Stimulated activated naive B cell treated with anti-CD40 and anti-IgM and Interleukin-4, amounts not matched to agents 10 μg/mL and 1 μg/mL and 100 μg/mL, for 72 hours (primary cell): ENCODE measurements around the gene GPC6.

ENCODE experiments used
- ATAC-seq, 2 donors: fragments of 150-1000 bp; cut with Tn5 transposase; replicated peaks; 2 replicates each; pipeline ENCODE4 v1.10.0; 2021; ENCODE audit warnings: moderate library complexity in 1 of 2
- DNase-seq: peaks from one replicate; pipeline ENCODE4 v3.0.0; 2021
- H3K27ac Mint-ChIP-seq: one replicate; pipeline ENCODE4 v1.8.0; 2022; ENCODE audit warnings: mild to moderate bottlenecking, mixed read lengths
- H3K27me3 Mint-ChIP-seq, 2 donors: one replicate each; pipeline ENCODE4 v1.8.0; 2022; ENCODE audit warnings: mixed read lengths in 2 of 2
- H3K36me3 Mint-ChIP-seq, 2 donors: one replicate each; pipeline ENCODE4 v1.8.0; 2022; ENCODE audit warnings: mixed read lengths in 2 of 2, mild to moderate bottlenecking in 1 of 2
- H3K4me1 Mint-ChIP-seq, 2 donors: one replicate each; pipeline ENCODE4 v1.8.0; 2022; ENCODE audit warnings: mixed read lengths in 2 of 2, mild to moderate bottlenecking in 1 of 2
- H3K4me3 Mint-ChIP-seq, 2 donors: one replicate each; pipeline ENCODE4 v1.8.0; 2022; ENCODE audit warnings: mild to moderate bottlenecking in 2 of 2, mixed read lengths in 2 of 2, moderate library complexity in 1 of 2
- H3K9me3 Mint-ChIP-seq, 2 donors: one replicate each; pipeline ENCODE4 v1.8.0; 2022; ENCODE audit warnings: mixed read lengths in 2 of 2, mild to moderate bottlenecking in 1 of 2

GPC6 gene

DNA sequence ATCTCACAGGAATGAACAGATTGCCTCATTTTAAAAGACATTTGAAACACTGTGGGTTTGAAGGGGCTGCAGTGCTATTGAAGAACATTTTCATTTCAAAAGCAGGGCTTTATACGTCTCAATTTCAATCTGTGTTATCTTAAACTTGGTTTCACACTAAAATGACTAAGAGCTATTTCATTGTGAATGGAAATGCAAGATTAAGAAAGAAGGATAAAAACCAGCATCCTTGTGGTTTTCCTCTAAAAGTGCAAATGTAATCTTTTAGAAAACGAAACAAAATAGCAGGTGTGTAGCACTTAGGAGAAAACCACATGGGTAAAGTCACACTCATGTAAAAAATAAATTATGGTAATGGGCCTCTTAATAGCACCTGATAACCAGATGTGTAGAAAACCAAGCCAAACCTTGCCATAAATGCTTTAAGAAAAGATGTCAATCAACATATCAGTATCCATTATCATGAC, 397.7 kb downstream of the GPC6 start:
- Mint-ChIP-seq H3K27ac (no peak overlapping the region), H3K36me3 (no peaks in the 10 kb centered on the region), H3K4me1 (no peaks in the 10 kb centered on the region), H3K4me3 (no peak overlapping the region), H3K27me3 (no peaks in the 10 kb centered on the region), H3K9me3 (peaks cover 0 to 2% of the 10 kb centered on the region in 2 donors)
- ATAC-seq = no peak
- DNase-seq = no peak

DNA sequence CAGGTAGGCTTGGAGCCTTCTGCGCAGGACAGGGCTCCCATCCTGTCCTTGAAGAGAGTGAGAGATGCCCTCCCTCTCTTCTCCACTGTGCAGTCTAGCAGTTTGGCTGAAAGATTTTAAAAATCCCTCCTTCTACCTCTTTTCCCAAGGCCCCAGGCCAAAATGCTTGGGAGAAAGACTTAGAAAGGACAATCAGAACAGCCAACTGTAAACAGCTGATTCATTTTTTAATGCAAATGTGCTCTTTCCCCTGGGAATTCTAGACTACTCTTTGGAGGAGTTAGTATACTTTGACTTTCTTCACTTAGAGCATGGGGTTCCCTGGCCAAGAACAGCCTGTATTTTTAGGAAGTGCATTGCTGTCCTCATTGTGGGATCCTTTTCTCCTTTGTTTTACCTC, 398.9 kb downstream of the GPC6 start:
- DNase-seq (no peak), ATAC-seq (no peak)
- no peaks in the 10 kb centered on the region for H3K27me3 Mint-ChIP-seq
- H3K9me3 Mint-ChIP-seq = peaks cover 0 to 2% of the 10 kb centered on the region in 2 donors
- H3K27ac Mint-ChIP-seq = no peak overlapping the region
- H3K4me1 Mint-ChIP-seq = no peaks in the 10 kb centered on the region
- no peaks in the 10 kb centered on the region for H3K36me3 Mint-ChIP-seq
- no peak overlapping the region for H3K4me3 Mint-ChIP-seq

DNA sequence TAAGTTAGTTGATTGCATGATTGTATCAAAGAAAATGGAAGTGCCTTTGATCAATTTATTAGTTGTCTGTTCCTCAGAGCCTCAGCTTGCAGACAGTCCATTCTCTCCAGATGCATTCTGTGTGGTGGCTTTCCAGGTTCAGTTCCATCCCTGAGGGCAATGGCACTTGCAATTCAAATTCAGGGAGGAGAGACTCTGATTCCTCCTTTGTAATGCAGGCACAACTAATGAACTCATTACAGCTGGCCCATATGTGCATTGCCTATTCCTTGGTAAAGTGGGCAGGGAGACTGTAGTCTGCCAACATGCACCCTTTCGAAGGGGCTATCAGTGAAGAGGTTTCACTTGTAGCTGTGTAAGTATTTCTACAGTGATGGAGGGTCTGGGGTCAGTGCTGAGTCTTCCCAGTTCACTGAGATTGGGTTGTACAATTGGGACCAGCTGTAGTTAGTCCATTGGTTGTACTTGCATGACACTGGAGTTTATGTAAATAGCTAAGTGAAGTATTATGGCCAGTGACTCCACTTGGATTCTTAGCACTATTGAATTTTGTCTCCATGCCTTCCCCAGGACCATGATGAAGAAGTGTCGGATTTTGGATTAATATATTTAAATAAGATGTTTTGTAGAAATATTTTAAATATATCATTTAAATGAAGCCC, 401.7 kb downstream of the GPC6 start:
- ATAC-seq = no peak
- DNase-seq = no peak
- Mint-ChIP-seq H3K27me3 (no peaks in the 10 kb centered on the region), H3K36me3 (no peaks in the 10 kb centered on the region), H3K9me3 (peaks cover 3 to 6% of the 10 kb centered on the region in 2 donors), H3K4me1 (no peaks in the 10 kb centered on the region), H3K27ac (no peak overlapping the region), H3K4me3 (no peak overlapping the region)

DNA sequence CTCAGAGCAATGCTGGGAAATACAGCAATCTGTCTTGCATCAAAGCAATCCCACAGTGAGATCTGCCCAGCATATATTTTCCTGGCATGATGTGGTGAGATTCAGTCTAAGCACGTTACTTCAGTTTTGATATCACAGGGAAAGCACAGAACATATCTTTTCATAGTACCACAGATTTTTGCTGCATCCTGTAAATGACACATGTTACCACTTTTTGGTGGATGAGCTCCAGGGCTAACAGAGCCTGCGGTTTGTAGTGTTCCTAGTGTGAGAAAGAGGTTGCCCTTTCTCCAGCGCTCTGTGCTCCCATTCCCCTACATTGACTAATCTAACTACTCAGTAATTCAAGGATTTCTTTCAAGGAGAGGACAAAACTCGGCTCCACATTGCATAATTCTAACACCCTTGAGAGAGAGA, 409.0 kb downstream of the GPC6 start:
- H3K4me1 Mint-ChIP-seq = no peaks in the 10 kb centered on the region
- no peak overlapping the region for H3K4me3 Mint-ChIP-seq
- ATAC-seq (no peak), DNase-seq (no peak)
- H3K27ac Mint-ChIP-seq = no peak overlapping the region
- no peaks in the 10 kb centered on the region for H3K27me3 Mint-ChIP-seq
- H3K9me3 Mint-ChIP-seq = peaks cover 1 to 6% of the 10 kb centered on the region in 2 donors
- no peaks in the 10 kb centered on the region for H3K36me3 Mint-ChIP-seq

DNA sequence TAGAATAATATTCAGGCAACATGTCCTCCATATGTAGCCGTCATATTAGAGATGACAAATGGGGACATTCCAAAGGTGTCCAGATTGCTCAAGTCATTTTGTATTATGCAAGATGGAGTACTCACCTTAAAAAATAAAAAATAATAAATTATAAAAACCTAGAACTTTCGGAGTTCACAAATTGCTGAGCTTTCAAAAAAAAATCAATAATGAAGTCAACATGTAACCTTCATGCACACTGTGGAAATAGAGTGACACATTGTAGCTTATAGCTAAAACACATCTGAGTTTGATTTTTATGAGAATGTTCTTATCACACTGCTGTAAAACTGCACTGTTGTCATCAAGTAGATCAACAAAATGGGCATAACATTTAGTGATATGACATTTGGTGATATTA, 411.2 kb downstream of the GPC6 start:
- ATAC-seq (no peak), DNase-seq (no peak)
- no peaks in the 10 kb centered on the region for H3K36me3 Mint-ChIP-seq
- no peaks in the 10 kb centered on the region for H3K4me1 Mint-ChIP-seq
- H3K9me3 Mint-ChIP-seq = no peaks in the 10 kb centered on the region
- no peak overlapping the region for H3K4me3 Mint-ChIP-seq
- H3K27me3 Mint-ChIP-seq = no peaks in the 10 kb centered on the region
- H3K27ac Mint-ChIP-seq = no peak overlapping the region

DNA sequence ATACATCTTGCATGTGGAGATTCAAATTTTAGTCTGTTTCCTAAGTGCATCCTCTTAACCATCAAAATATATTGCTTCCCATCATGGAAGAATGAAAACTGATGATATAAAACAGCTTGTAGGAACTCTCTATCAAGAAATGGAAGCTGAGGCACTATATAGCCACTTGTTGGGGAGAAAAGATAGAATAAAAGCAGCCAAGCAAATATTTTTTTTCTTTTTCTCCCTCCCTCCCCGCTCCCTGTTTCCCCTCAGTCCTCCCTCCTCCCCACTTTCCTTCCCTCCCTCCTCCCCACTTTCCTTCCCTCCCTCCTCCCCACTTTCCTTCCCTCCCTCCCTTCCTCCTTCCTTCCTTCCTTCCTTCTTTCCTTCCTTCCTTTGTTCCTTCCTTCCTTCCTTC, 413.8 kb downstream of the GPC6 start:
- H3K36me3 Mint-ChIP-seq = no peaks in the 10 kb centered on the region
- ATAC-seq = no peak
- H3K27ac Mint-ChIP-seq = no peak overlapping the region
- H3K4me3 Mint-ChIP-seq = no peak overlapping the region
- no peak for DNase-seq
- H3K9me3 Mint-ChIP-seq = no peaks in the 10 kb centered on the region
- no peaks in the 10 kb centered on the region for H3K27me3 Mint-ChIP-seq
- no peaks in the 10 kb centered on the region for H3K4me1 Mint-ChIP-seq

DNA sequence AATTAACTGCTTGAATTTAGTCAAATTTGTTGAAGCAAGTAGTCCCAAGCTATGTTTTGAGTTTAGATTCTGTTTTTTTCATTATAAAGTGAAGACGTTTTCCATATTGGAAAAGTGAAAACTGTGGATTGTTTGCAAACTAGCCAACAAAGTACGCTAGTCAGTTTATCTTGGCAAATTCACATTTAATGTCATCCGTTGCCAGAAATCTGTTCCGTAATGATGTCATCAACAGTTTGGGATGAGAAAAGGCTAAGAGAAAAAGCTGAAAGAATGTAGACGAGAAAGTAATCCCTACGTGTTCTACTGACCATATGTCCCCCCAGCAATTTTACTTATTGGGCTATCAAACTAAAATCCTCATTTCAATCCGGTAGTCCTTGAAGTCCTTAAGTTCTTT, 419.6 kb downstream of the GPC6 start:
- no peak overlapping the region for H3K4me3 Mint-ChIP-seq
- ATAC-seq (no peak), DNase-seq (no peak)
- H3K4me1 Mint-ChIP-seq = no peaks in the 10 kb centered on the region
- H3K36me3 Mint-ChIP-seq = no peaks in the 10 kb centered on the region
- H3K27ac Mint-ChIP-seq = no peak overlapping the region
- no peaks in the 10 kb centered on the region for H3K9me3 Mint-ChIP-seq
- H3K27me3 Mint-ChIP-seq = no peaks in the 10 kb centered on the region

DNA sequence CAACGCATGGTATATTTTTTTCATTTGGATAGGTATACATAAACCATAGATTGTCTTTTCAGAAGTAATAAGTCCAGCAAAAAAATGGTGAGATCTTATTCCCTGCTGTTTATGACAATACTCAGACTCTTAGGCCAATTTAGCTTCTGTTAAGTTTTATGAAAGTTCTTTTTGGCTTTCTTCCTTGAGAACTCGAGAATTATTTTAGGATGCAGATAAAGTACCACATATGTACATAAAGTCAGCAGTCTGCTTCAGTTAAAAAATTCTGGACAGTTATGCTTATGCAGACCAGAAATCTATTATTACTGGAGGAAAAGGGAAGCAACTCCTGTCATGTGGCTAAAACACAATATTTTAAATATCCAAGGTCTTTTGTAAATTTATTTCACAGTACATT, 422.9 kb downstream of the GPC6 start:
- no peak overlapping the region for H3K4me3 Mint-ChIP-seq
- DNase-seq (no peak), ATAC-seq (no peak)
- no peaks in the 10 kb centered on the region for H3K9me3 Mint-ChIP-seq
- H3K36me3 Mint-ChIP-seq = no peaks in the 10 kb centered on the region
- H3K27me3 Mint-ChIP-seq = no peaks in the 10 kb centered on the region
- no peak overlapping the region for H3K27ac Mint-ChIP-seq
- H3K4me1 Mint-ChIP-seq = no peaks in the 10 kb centered on the region

DNA sequence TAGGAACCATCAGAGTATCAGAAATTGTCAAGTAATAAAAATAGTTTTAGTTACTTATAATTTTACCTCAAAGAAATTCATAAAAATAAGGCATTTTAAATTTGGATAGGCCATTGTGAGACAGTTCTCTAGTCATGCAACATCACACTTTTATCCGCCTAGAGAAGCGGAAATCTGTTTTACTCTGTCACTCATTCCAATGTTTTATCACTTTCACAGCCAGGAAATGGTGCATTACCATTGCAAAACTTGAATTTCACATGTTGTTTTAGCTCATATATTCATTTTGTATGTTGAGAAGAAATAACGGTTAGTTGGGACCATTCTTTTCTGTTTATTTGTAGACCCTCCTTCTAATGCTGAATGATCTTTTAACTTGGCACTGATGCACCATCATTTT, 427.2 kb downstream of the GPC6 start:
- H3K36me3 Mint-ChIP-seq = no peaks in the 10 kb centered on the region
- H3K4me3 Mint-ChIP-seq = no peak overlapping the region
- H3K27ac Mint-ChIP-seq = no peak overlapping the region
- DNase-seq (no peak), ATAC-seq (no peak)
- no peaks in the 10 kb centered on the region for H3K9me3 Mint-ChIP-seq
- H3K27me3 Mint-ChIP-seq = no peaks in the 10 kb centered on the region
- no peaks in the 10 kb centered on the region for H3K4me1 Mint-ChIP-seq

DNA sequence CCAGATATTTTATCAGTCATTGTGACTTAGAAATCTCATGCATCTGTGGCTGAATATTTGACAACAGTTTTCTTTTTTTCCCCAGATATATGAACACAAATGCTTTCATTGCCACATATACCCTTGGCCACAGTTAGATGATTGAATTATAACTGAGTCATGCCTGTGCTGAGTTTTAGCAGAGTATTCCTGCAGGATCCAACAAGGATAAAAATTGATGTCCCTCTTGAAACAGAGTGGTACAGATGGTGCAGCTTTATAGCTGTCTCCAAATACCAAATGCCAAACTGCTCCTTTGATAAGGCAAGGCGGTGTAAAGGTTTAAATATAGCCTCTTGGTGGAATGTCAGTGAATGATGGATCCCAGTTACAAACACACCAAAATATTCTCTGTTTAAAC, 428.5 kb downstream of the GPC6 start:
- H3K4me1 Mint-ChIP-seq = no peaks in the 10 kb centered on the region
- no peaks in the 10 kb centered on the region for H3K27me3 Mint-ChIP-seq
- ATAC-seq (no peak), DNase-seq (no peak)
- no peaks in the 10 kb centered on the region for H3K36me3 Mint-ChIP-seq
- no peak overlapping the region for H3K27ac Mint-ChIP-seq
- no peaks in the 10 kb centered on the region for H3K9me3 Mint-ChIP-seq
- no peak overlapping the region for H3K4me3 Mint-ChIP-seq

DNA sequence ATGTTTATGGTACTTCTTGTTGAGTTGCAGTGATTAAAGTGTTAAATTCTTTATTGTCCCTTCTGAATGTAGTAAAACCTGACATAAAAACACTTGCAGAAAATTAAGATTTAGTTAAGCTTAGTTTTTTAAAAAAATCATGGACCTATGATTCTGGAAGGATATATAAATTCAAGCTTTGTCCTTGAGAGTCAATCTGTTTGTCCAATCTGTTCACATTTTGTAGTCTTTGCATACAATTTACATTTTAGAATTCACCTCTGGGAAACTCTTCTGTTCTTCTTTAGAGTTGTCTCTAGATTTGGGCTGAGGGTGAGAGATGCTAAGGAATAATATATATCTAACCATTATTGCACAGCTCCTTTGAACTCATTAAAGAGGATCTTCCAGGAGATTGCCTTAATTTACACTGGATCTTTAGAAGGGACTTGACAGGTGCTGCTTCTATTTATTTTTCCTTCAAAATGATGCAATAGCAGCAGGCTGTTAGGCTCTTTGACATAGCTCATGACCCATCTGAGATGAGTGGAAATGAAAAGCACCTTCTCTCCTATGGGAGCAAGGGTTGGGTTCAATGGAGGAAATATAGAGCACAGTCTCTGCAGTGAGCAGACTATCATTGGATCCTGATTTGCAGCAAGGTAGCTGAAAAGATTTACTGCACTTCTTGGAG, 433.9 kb downstream of the GPC6 start:
- Mint-ChIP-seq H3K4me1 (no peaks in the 10 kb centered on the region), H3K27me3 (no peaks in the 10 kb centered on the region), H3K4me3 (no peak overlapping the region), H3K27ac (no peak overlapping the region), H3K36me3 (no peaks in the 10 kb centered on the region), H3K9me3 (no peaks in the 10 kb centered on the region)
- DNase-seq = no peak
- ATAC-seq = no peak

DNA sequence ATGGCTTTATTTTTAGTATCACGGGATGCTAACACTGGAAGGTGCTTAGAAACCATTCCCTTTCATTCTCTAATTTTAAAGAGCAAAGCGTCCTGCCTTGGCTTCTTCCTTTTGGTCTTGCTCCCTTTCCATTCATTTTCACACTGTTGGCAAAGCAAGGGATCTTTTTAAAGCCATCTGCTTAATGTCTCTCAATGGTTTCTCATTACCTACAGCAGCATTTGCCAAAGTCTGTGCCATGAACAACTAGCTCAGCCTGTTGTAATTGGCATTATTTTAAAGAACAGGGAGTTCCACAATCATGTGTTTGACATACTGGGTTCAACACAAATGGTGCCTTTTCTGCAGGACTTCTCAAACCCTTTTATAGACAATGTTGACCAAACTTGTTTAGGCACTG, 444.3 kb downstream of the GPC6 start:
- H3K27me3 Mint-ChIP-seq = no peaks in the 10 kb centered on the region
- H3K4me1 Mint-ChIP-seq = no peaks in the 10 kb centered on the region
- H3K36me3 Mint-ChIP-seq = no peaks in the 10 kb centered on the region
- no peak overlapping the region for H3K4me3 Mint-ChIP-seq
- ATAC-seq = no peak
- no peak for DNase-seq
- no peak overlapping the region for H3K27ac Mint-ChIP-seq
- H3K9me3 Mint-ChIP-seq = peaks cover 0 to 6% of the 10 kb centered on the region in 2 donors

DNA sequence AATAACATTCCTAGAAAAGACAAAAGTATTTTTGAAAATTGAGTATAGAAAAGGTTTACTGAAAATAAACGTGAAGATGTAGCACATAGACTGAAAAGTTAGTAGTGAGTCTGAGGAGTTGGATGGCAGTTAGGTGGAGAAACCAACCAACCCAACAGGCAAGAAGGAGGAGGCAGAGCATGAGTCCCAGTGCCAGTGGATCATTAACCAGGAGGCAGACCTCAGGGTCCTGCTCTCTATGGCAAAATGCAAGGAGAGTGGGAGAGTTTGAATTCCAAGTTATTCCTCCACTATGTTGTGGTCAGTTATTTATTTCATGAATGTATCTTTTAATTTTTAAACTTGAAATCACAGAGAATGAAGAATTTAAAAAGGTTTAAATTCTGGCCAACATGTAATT, 446.4 kb downstream of the GPC6 start:
- DNase-seq (no peak), ATAC-seq (no peak)
- no peaks in the 10 kb centered on the region for H3K36me3 Mint-ChIP-seq
- no peaks in the 10 kb centered on the region for H3K27me3 Mint-ChIP-seq
- no peak overlapping the region for H3K27ac Mint-ChIP-seq
- H3K4me3 Mint-ChIP-seq = no peak overlapping the region
- H3K9me3 Mint-ChIP-seq = peaks cover 0 to 6% of the 10 kb centered on the region in 2 donors
- H3K4me1 Mint-ChIP-seq = no peaks in the 10 kb centered on the region

DNA sequence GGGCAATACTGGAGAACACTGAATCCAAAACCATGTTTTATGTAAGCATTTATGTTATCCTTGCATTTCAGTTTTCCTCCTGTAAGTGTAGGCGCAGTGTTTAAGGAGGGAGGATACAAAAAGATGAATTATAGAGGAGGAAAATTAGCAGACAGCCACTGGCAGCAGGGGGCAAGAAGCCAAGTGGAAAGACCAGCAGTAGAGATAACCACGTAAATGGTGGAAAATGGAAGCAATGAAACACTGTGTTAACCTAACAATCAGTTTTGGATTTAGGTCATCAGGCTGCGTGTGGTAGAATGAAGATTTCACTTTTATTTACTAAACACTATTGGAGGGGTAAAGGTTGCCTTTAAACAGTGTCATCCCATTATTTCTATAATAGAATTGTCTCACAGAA, 447.3 kb downstream of the GPC6 start:
- Mint-ChIP-seq H3K27ac (no peak overlapping the region), H3K9me3 (peaks cover 0 to 6% of the 10 kb centered on the region in 2 donors), H3K4me3 (no peak overlapping the region), H3K27me3 (no peaks in the 10 kb centered on the region), H3K36me3 (no peaks in the 10 kb centered on the region), H3K4me1 (no peaks in the 10 kb centered on the region)
- no peak for ATAC-seq
- no peak for DNase-seq

DNA sequence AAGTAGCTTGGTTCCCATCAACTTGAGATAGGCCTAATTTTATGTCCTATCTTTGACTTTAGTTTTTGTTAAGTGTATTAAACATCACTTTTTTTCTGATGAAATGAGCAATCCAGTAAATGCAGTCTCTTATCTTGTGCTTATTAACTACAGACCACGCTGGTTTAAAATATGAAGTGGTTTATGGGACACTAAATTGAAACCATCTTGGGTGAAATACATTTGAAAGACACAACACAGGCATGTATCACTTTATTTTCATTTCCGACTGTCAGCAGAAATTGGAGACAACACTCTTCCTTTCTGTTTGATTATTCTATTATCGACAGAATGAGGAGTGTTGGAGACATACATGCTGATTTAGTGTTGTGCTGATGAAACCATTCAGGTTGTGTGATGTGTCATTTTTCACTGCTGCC, 447.7 kb downstream of the GPC6 start:
- DNase-seq (no peak), ATAC-seq (no peak)
- Mint-ChIP-seq H3K4me3 (no peak overlapping the region), H3K27me3 (no peaks in the 10 kb centered on the region), H3K9me3 (peaks cover 0 to 6% of the 10 kb centered on the region in 2 donors), H3K36me3 (no peaks in the 10 kb centered on the region), H3K4me1 (no peaks in the 10 kb centered on the region), H3K27ac (no peak overlapping the region)
